HEK293 (cell line): ENCODE results near the gene GRAMD1B.

ENCODE experiments used
- BCL11A ChIP-seq: fragments of 450-650 bp; formaldehyde crosslinking; IDR thresholded peaks from 2 replicates; pipeline ENCODE4 v1.5.1; 2016; ENCODE audit warnings: low read depth, missing biosample characterization, missing genetic modification characterization
- EGR2 ChIP-seq: fragments of 450-650 bp; formaldehyde crosslinking; IDR thresholded peaks from 2 replicates; pipeline ENCODE4 v1.5.1; 2016; ENCODE audit warnings: low read depth, missing biosample characterization, missing genetic modification characterization
- HOXA7 ChIP-seq: sonication (generic); formaldehyde crosslinking; IDR thresholded peaks from 2 replicates; pipeline ENCODE4 v1.8.1; 2022; ENCODE audit warnings: missing genetic modification reagents, borderline replicate concordance
- KLF1 ChIP-seq: fragments of 450-650 bp; formaldehyde crosslinking; IDR thresholded peaks from 2 replicates; pipeline ENCODE4 v1.5.1; 2016; ENCODE audit warnings: missing biosample characterization, missing genetic modification characterization
- KLF16 ChIP-seq: fragments of 450-650 bp; formaldehyde crosslinking; IDR thresholded peaks from 2 replicates; pipeline ENCODE4 v1.5.1; 2017; ENCODE audit warnings: missing biosample characterization, missing genetic modification characterization
- SALL2 ChIP-seq: fragments of 450-650 bp; formaldehyde crosslinking; IDR thresholded peaks from 2 replicates; pipeline ENCODE4 v1.5.0; 2017; ENCODE audit warnings: missing biosample characterization, mild to moderate bottlenecking, missing genetic modification characterization, borderline replicate concordance
- SETDB1 ChIP-seq: IDR thresholded peaks from one replicate; pipeline ENCODE4 v1.6.1; 2017; ENCODE audit warnings: mild to moderate bottlenecking, low read length, moderate library complexity, mixed read lengths; ENCODE audit not compliant: insufficient read length
- WT1 ChIP-seq: fragments of 450-650 bp; formaldehyde crosslinking; IDR thresholded peaks from 2 replicates; pipeline ENCODE4 v1.5.1; 2016; ENCODE audit warnings: missing biosample characterization, missing genetic modification characterization
- ZBTB20 ChIP-seq: fragments of 450-650 bp; formaldehyde crosslinking; IDR thresholded peaks from 2 replicates; pipeline ENCODE4 v1.5.1; 2016; ENCODE audit warnings: missing biosample characterization, missing genetic modification characterization
- ZNF140 ChIP-seq: fragments of 450-650 bp; formaldehyde crosslinking; IDR thresholded peaks from 2 replicates; pipeline ENCODE4 v1.5.1; 2016; ENCODE audit warnings: missing biosample characterization, missing genetic modification characterization
- ZNF169 ChIP-seq: fragments of 450-650 bp; formaldehyde crosslinking; IDR thresholded peaks from 2 replicates; pipeline ENCODE4 v1.5.1; 2016; ENCODE audit warnings: missing biosample characterization, missing genetic modification characterization
- ZNF354C ChIP-seq: fragments of 450-650 bp; formaldehyde crosslinking; IDR thresholded peaks from 2 replicates; pipeline ENCODE4 v1.5.1; 2016; ENCODE audit warnings: missing biosample characterization, missing genetic modification characterization, low read depth, borderline replicate concordance
- ZNF398 ChIP-seq: fragments of 450-650 bp; formaldehyde crosslinking; IDR thresholded peaks from 2 replicates; pipeline ENCODE4 v1.5.1; 2017; ENCODE audit warnings: missing biosample characterization, missing genetic modification characterization
- ZNF473 ChIP-seq: fragments of 450-650 bp; formaldehyde crosslinking; IDR thresholded peaks from 2 replicates; pipeline ENCODE4 v1.5.1; 2017; ENCODE audit warnings: missing biosample characterization, missing genetic modification characterization
- ZNF610 ChIP-seq: fragments of 450-650 bp; formaldehyde crosslinking; IDR thresholded peaks from 2 replicates; pipeline ENCODE4 v1.5.1; 2016; ENCODE audit warnings: missing biosample characterization, missing genetic modification characterization, borderline replicate concordance
- ZNF660 ChIP-seq: fragments of 450-650 bp; IDR thresholded peaks from 2 replicates; pipeline ENCODE4 v1.5.1; 2018; ENCODE audit warnings: missing biosample characterization, mild to moderate bottlenecking, missing genetic modification characterization
- ZNF747 ChIP-seq: fragments of 450-650 bp; formaldehyde crosslinking; IDR thresholded peaks from 2 replicates; pipeline ENCODE4 v1.5.1; 2016; ENCODE audit warnings: missing biosample characterization, missing genetic modification characterization
- ZNF785 ChIP-seq: fragments of 450-650 bp; formaldehyde crosslinking; IDR thresholded peaks from 2 replicates; pipeline ENCODE4 v1.5.1; 2016; ENCODE audit warnings: missing biosample characterization, missing genetic modification characterization
- ZNF843 ChIP-seq: fragments of 450-650 bp; formaldehyde crosslinking; IDR thresholded peaks from 2 replicates; pipeline ENCODE4 v1.5.1; 2016; ENCODE audit warnings: missing biosample characterization, missing genetic modification characterization
- TF ChIP-seq, protein P1 (sequence below): fragments of 450-650 bp; formaldehyde crosslinking; conservative IDR thresholded peaks from 2 replicates; pipeline ENCODE4 v1.5.1; 2016; ENCODE audit warnings: low read depth, missing biosample characterization, missing genetic modification characterization
- TF ChIP-seq, protein P2 (sequence below): fragments of 450-650 bp; formaldehyde crosslinking; IDR thresholded peaks from 2 replicates; pipeline ENCODE4 v1.5.1; 2016; ENCODE audit warnings: missing biosample characterization, missing genetic modification characterization, borderline replicate concordance
- TF ChIP-seq, protein P3 (sequence below): fragments of 450-650 bp; formaldehyde crosslinking; IDR thresholded peaks from 2 replicates; pipeline ENCODE4 v1.5.1; 2016; ENCODE audit warnings: missing biosample characterization, missing genetic modification characterization
- TF ChIP-seq, protein P4 (sequence below): fragments of 450-650 bp; IDR thresholded peaks from 2 replicates; pipeline ENCODE4 v1.5.1; 2018; ENCODE audit warnings: missing biosample characterization, mild to moderate bottlenecking, missing genetic modification characterization

Gene GRAMD1B

DNA sequence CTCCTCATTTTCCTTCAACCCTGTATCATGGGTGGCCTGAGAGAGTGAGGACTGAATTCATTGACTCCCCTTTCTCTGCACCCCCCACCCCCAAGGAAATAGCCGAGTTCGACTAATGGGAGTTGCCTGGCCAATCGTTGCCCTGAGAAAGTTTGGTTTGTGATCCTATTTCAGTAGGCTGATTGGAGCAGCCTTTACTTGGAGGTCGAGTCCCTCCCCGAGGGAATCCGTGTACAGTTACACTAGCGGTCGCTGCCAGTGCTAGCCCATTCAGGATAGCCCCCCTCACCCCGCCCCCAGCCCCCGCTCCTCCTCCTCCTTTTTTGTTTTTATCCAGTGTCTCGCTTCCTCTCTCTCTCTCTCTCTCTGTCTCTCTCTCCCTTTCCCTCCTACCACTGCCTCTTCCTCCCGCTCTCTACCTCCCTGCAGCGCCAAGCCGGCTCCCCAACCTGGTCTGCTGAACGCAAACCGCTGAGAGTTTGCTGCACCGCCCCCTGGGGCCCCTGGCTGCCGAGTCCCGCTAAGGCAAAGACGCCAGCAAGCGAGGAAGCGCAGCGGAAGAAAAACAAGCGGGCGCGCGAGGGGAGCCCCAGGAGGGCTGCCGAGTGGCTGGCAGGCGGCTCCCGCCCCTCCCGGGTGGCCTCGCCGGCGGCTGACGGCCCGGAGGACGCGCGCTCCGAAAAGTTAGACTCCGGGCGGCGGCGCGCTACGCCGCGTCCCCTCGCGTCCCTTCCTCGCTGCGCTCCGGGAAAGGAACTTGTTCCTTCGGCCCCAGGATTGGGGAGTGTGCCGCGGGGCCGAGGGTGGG is at the start of gene GRAMD1B (continued):
- TF ChIP-seq, protein P1, sequence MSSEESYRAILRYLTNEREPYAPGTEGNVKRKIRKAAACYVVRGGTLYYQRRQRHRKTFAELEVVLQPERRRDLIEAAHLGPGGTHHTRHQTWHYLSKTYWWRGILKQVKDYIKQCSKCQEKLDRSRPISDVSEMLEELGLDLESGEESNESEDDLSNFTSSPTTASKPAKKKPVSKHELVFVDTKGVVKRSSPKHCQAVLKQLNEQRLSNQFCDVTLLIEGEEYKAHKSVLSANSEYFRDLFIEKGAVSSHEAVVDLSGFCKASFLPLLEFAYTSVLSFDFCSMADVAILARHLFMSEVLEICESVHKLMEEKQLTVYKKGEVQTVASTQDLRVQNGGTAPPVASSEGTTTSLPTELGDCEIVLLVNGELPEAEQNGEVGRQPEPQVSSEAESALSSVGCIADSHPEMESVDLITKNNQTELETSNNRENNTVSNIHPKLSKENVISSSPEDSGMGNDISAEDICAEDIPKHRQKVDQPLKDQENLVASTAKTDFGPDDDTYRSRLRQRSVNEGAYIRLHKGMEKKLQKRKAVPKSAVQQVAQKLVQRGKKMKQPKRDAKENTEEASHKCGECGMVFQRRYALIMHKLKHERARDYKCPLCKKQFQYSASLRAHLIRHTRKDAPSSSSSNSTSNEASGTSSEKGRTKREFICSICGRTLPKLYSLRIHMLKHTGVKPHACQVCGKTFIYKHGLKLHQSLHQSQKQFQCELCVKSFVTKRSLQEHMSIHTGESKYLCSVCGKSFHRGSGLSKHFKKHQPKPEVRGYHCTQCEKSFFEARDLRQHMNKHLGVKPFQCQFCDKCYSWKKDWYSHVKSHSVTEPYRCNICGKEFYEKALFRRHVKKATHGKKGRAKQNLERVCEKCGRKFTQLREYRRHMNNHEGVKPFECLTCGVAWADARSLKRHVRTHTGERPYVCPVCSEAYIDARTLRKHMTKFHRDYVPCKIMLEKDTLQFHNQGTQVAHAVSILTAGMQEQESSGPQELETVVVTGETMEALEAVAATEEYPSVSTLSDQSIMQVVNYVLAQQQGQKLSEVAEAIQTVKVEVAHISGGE (tag by site-specific recombination): peak; percentile 83
- peak; percentile 55; the same call in 1 of the 2 replicates for TF ChIP-seq ZNF660 (tag by site-specific recombination)
- TF ChIP-seq EGR2 (tag by site-specific recombination): peak; percentile 63
- no peak for TF ChIP-seq SETDB1
- no peak for TF ChIP-seq SALL2 (tag by site-specific recombination)
- TF ChIP-seq ZNF354C (tag by site-specific recombination): no peak
- TF ChIP-seq ZNF747: no peak
- TF ChIP-seq, protein P2, sequence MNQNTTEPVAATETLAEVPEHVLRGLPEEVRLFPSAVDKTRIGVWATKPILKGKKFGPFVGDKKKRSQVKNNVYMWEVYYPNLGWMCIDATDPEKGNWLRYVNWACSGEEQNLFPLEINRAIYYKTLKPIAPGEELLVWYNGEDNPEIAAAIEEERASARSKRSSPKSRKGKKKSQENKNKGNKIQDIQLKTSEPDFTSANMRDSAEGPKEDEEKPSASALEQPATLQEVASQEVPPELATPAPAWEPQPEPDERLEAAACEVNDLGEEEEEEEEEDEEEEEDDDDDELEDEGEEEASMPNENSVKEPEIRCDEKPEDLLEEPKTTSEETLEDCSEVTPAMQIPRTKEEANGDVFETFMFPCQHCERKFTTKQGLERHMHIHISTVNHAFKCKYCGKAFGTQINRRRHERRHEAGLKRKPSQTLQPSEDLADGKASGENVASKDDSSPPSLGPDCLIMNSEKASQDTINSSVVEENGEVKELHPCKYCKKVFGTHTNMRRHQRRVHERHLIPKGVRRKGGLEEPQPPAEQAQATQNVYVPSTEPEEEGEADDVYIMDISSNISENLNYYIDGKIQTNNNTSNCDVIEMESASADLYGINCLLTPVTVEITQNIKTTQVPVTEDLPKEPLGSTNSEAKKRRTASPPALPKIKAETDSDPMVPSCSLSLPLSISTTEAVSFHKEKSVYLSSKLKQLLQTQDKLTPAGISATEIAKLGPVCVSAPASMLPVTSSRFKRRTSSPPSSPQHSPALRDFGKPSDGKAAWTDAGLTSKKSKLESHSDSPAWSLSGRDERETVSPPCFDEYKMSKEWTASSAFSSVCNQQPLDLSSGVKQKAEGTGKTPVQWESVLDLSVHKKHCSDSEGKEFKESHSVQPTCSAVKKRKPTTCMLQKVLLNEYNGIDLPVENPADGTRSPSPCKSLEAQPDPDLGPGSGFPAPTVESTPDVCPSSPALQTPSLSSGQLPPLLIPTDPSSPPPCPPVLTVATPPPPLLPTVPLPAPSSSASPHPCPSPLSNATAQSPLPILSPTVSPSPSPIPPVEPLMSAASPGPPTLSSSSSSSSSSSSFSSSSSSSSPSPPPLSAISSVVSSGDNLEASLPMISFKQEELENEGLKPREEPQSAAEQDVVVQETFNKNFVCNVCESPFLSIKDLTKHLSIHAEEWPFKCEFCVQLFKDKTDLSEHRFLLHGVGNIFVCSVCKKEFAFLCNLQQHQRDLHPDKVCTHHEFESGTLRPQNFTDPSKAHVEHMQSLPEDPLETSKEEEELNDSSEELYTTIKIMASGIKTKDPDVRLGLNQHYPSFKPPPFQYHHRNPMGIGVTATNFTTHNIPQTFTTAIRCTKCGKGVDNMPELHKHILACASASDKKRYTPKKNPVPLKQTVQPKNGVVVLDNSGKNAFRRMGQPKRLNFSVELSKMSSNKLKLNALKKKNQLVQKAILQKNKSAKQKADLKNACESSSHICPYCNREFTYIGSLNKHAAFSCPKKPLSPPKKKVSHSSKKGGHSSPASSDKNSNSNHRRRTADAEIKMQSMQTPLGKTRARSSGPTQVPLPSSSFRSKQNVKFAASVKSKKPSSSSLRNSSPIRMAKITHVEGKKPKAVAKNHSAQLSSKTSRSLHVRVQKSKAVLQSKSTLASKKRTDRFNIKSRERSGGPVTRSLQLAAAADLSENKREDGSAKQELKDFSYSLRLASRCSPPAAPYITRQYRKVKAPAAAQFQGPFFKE (tag by site-specific recombination): no peak
- no peak for TF ChIP-seq WT1
- TF ChIP-seq ZNF169 (tag by site-specific recombination): no peak
- no peak for TF ChIP-seq ZNF473 (tag by site-specific recombination)
- peak; percentile 86 for TF ChIP-seq ZBTB20
- TF ChIP-seq ZNF610 (tag by site-specific recombination): no peak
- TF ChIP-seq KLF1 (tag by site-specific recombination): no peak
- no peak for TF ChIP-seq BCL11A
- no peak for TF ChIP-seq ZNF843 (tag by site-specific recombination)
- TF ChIP-seq, protein P3, sequence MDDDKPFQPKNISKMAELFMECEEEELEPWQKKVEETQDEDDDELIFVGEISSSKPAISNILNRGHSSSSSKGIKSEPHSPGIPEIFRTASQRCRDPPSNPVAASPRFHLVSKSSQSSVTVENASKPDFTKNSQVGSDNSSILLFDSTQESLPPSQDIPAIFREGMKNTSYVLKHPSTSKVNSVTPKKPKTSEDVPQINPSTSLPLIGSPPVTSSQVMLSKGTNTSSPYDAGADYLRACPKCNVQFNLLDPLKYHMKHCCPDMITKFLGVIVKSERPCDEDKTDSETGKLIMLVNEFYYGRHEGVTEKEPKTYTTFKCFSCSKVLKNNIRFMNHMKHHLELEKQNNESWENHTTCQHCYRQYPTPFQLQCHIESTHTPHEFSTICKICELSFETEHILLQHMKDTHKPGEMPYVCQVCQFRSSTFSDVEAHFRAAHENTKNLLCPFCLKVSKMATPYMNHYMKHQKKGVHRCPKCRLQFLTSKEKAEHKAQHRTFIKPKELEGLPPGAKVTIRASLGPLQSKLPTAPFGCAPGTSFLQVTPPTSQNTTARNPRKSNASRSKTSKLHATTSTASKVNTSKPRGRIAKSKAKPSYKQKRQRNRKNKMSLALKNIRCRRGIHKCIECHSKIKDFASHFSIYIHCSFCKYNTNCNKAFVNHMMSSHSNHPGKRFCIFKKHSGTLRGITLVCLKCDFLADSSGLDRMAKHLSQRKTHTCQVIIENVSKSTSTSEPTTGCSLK: no peak
- no peak for TF ChIP-seq HOXA7
- TF ChIP-seq, protein P4, sequence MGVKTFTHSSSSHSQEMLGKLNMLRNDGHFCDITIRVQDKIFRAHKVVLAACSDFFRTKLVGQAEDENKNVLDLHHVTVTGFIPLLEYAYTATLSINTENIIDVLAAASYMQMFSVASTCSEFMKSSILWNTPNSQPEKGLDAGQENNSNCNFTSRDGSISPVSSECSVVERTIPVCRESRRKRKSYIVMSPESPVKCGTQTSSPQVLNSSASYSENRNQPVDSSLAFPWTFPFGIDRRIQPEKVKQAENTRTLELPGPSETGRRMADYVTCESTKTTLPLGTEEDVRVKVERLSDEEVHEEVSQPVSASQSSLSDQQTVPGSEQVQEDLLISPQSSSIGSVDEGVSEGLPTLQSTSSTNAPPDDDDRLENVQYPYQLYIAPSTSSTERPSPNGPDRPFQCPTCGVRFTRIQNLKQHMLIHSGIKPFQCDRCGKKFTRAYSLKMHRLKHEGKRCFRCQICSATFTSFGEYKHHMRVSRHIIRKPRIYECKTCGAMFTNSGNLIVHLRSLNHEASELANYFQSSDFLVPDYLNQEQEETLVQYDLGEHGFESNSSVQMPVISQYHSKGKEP (tag by site-specific recombination): no peak
- TF ChIP-seq ZNF140 (tag by site-specific recombination): no peak
- peak; percentile 78 for TF ChIP-seq ZNF398 (tag by site-specific recombination)
- TF ChIP-seq ZNF785 (tag by site-specific recombination): no peak
- TF ChIP-seq KLF16 (tag by site-specific recombination): peak; percentile 10; the same call in 1 of the 2 replicates
